Activated T-helper 17 cell treated with anti-CD3 and anti-CD28 coated beads, Interleukin-2, amount 50 U/mL, for 72 hours (primary cell): ENCODE results near the gene WBP4. TPM values are rescaled to one million over a fixed set of nuclear protein-coding genes. Genes with fewer than 3 reads are reported as not detected.
"Not testable (repeated sequence)": the region's sequence is repeated elsewhere in the genome, so short reads cannot be mapped to it uniquely, and the experiment has no call there.

Experiments used
- ATAC-seq: fragments of 150-1000 bp; cut with Tn5 transposase; replicated peaks from 2 replicates; pipeline ENCODE4 v1.10.0; 2021; ENCODE audit warnings: mild to moderate bottlenecking, moderate library complexity
- H3K27ac Mint-ChIP-seq: one replicate; pipeline ENCODE4 v1.8.0; 2022; ENCODE audit warnings: mixed read lengths
- H3K27me3 Mint-ChIP-seq: one replicate; pipeline ENCODE4 v1.8.0; 2022; ENCODE audit warnings: mixed read lengths
- H3K36me3 Mint-ChIP-seq: one replicate; pipeline ENCODE4 v1.8.0; 2022; ENCODE audit warnings: low read depth, mild to moderate bottlenecking, mixed read lengths
- H3K4me1 Mint-ChIP-seq: one replicate; pipeline ENCODE4 v1.8.0; 2022; ENCODE audit warnings: mixed read lengths
- H3K4me3 Mint-ChIP-seq: one replicate; pipeline ENCODE4 v1.8.0; 2022; ENCODE audit warnings: mild to moderate bottlenecking, mixed read lengths
- H3K9me3 Mint-ChIP-seq: one replicate; pipeline ENCODE4 v1.8.0; 2022; ENCODE audit warnings: mixed read lengths
- total RNA-seq, 2 donors: library from RNA; stranded (reverse); gene quantifications; one replicate each; pipeline ENCODE4 v1.2.3, GENCODE V29; 2022

Gene WBP4
- total RNA-seq, 2 donors from 2014 or later, result 9.7 to 10.6 TPM

DNA sequence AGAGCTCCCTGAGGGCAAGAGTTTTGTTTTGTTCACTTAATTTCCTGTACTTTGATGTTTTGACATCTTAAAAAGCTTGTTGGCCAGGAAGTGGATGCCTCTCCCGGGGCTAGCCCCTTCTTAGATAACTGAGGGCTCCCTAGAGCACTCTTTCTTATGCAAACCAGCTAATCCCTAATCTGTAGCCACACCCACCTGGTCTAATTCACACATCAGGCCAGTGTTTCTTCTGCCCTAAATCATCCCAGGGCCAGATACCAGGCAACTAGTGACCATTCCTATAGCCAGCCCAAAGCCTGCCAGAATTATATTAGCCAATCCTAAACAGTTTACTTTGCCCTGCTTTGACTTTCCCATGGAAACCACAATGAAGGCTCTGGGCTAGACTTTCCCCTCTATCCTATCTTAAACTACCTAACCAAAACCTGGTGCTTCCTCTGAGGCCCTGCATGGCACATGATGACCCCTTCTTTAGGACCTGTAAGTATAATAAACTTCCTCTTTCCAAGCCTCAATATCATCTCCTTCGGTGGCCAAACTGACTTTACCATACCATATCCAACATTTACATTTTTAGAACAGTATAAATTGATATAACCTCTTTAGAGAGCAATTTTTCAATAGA lies 24.8 kb downstream of the WBP4 start:
- H3K9me3 Mint-ChIP-seq, result no peaks in the 10 kb centered on the region
- H3K36me3 Mint-ChIP-seq, result peaks cover 21% of the 10 kb centered on the region
- H3K27ac Mint-ChIP-seq, result no peak overlapping the region
- H3K27me3 Mint-ChIP-seq, result no peaks in the 10 kb centered on the region
- peaks cover 3% of the 10 kb centered on the region for H3K4me1 Mint-ChIP-seq
- no peak overlapping the region for H3K4me3 Mint-ChIP-seq
- no peak for ATAC-seq

DNA sequence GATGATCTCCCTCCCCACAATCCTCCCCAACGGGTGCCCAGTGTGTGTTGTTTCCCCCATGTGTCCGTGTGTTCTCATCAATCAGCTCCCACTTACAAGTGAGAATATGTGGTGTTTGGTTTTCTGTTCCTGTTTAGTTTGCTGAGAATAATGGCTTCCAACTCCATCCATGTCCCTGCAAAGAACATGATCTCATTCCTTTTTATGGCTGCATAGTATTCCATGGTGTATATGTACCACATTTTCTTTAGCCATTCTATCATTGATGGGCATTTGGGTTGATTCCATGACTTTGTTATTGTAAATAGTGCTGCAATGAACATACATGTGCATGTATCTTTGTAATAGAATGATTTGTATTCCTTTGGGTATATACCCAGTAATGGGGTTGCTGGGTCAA lies 34.4 kb downstream of the WBP4 start:
- H3K27me3 Mint-ChIP-seq, H3K36me3 Mint-ChIP-seq, H3K27ac Mint-ChIP-seq, H3K4me1 Mint-ChIP-seq, H3K9me3 Mint-ChIP-seq, ATAC-seq, H3K4me3 Mint-ChIP-seq: not testable (repeated sequence)

DNA sequence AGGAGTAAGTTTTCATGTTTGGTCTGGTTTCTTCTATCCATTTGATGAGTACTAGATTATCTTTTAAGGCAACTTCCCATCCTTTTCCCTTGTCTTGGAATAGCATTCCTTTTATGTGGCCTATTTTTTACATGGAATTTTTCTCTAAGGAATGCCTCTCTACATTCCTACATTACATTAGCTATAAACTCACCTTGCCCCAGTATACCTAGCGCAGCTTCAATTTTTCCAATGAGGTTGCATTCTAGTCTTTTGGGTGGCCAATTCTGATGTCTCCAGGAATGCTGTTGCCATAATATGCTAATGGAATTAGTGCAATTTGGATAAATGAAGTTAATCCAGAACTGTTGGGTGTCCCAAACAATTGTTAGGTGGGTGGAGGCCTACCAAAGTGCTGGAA lies 37.5 kb downstream of the WBP4 start:
- H3K4me3 Mint-ChIP-seq, result no peak overlapping the region
- no peaks in the 10 kb centered on the region for H3K27me3 Mint-ChIP-seq
- H3K4me1 Mint-ChIP-seq, result no peaks in the 10 kb centered on the region
- ATAC-seq, result no peak
- no peaks in the 10 kb centered on the region for H3K36me3 Mint-ChIP-seq
- no peaks in the 10 kb centered on the region for H3K9me3 Mint-ChIP-seq
- H3K27ac Mint-ChIP-seq, result no peak overlapping the region

DNA sequence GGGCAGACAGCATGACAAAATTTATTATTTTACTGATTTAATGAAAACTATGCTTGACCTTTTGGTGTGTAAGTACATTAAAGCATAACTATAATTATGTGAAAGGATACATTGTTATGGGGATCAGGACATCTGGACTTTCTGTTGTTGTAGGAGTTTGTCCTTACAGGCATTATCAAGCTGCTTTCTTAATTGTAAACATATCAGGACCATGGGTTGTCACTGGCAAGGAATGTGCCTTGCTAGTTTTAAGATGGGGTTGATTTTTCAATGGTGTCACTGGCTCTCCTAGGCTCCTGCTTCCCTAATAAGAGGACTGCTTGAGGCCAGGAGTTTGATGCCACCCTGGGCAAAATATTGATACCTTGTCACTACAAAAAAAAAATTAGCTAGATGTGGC lies 38.7 kb downstream of the WBP4 start:
- Mint-ChIP-seq H3K9me3 (no peaks in the 10 kb centered on the region), H3K4me1 (no peaks in the 10 kb centered on the region), H3K27ac (no peak overlapping the region), H3K4me3 (no peak overlapping the region), H3K36me3 (no peaks in the 10 kb centered on the region), H3K27me3 (no peaks in the 10 kb centered on the region)
- ATAC-seq, result no peak

DNA sequence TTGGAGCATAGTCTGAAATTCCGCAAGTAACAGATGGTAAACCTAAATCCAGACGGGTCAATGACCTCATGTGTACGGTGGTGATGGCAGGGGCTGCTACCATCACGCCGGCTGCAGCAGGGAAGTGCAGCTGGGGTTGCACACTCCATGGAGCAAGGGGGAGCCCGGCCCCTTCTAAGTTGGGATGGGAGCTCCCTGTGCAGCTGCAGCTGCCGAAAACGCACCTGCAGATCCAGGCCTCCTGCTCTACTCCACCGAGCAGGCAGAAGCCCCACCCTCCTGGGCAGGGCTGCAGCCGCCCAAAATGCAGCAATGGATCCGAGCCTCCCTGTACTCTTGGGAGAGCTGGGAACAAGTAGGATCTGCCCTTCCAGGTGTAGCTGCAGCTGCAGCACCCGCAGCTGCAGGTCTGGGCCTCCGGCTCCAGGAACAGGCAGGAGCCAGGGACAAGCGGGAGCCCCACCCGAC lies 45.8 kb downstream of the WBP4 start:
- no peaks in the 10 kb centered on the region for H3K27me3 Mint-ChIP-seq
- no peaks in the 10 kb centered on the region for H3K36me3 Mint-ChIP-seq
- H3K9me3 Mint-ChIP-seq, result no peaks in the 10 kb centered on the region
- H3K27ac Mint-ChIP-seq, result no peak overlapping the region
- no peak overlapping the region for H3K4me3 Mint-ChIP-seq
- ATAC-seq, result no peak
- H3K4me1 Mint-ChIP-seq, result no peaks in the 10 kb centered on the region

DNA sequence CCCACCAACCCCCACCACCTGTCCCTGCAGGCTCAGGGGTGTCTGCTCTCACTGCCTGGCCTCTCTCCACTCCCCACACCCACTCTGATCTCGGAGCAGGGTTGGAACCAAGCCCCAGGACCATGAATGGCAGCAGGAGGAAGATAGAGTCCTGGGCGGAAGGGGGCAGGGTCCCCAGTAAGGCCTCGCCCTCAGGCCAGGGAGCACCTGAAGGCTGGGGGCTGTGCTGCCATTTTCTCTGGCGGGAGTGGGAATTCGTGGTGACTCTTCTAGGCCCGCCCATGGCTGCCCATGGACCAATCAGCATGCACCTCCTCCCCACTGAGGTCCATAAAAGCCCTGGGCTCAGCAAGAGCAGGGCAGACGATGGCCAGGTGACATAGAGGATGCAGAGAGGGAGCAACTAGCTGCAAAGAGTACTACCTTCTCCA lies 46.3 kb downstream of the WBP4 start:
- no peaks in the 10 kb centered on the region for H3K36me3 Mint-ChIP-seq
- no peak overlapping the region for H3K4me3 Mint-ChIP-seq
- ATAC-seq, result no peak
- no peak overlapping the region for H3K27ac Mint-ChIP-seq
- no peaks in the 10 kb centered on the region for H3K9me3 Mint-ChIP-seq
- no peaks in the 10 kb centered on the region for H3K4me1 Mint-ChIP-seq
- H3K27me3 Mint-ChIP-seq, result no peaks in the 10 kb centered on the region

DNA sequence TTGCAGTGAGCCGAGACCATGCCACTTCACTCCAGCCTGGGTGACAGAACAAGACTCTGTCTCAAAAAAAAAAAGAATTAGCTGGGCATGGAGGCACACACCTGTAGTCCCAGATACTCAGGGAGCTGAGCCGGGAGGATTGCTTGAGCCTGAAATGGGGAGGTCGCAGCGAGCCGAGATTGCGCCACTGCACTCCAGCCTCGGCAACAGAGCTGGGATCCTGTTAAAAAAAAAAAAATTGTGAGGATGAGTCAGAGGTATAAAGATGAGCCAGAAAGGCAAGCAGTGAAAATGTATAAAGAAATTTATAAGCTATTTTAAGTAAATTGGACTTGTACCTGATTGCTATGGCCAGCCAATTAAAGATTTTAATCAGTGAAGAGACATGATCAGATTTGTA lies 50.1 kb downstream of the WBP4 start:
- no peak for ATAC-seq
- H3K4me1 Mint-ChIP-seq, result no peaks in the 10 kb centered on the region
- no peaks in the 10 kb centered on the region for H3K36me3 Mint-ChIP-seq
- no peaks in the 10 kb centered on the region for H3K9me3 Mint-ChIP-seq
- no peak overlapping the region for H3K4me3 Mint-ChIP-seq
- no peak overlapping the region for H3K27ac Mint-ChIP-seq
- H3K27me3 Mint-ChIP-seq, result no peaks in the 10 kb centered on the region

DNA sequence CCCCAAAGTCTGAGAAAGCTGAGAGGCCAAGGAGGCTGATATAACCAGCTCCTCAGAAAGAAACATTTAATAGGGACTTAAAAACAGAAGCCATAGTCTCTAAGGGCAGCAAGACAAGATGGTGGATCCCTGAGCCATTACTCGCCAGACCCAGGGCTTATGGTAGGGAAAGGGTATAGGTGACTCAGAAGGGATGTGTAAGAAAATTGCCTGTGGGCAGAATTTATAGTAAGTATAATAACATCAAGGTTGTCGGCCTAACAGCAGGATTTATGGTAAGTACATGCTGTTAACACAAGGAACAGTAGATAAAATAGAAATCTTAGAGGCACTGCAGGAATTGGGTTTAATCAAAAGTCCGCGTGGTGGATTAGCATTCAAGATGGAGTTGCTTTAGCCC lies 56.6 kb downstream of the WBP4 start:
- Mint-ChIP-seq H3K27me3 (no peaks in the 10 kb centered on the region), H3K9me3 (no peaks in the 10 kb centered on the region), H3K27ac (no peak overlapping the region), H3K4me3 (no peak overlapping the region), H3K4me1 (no peaks in the 10 kb centered on the region), H3K36me3 (no peaks in the 10 kb centered on the region)
- ATAC-seq, result no peak

DNA sequence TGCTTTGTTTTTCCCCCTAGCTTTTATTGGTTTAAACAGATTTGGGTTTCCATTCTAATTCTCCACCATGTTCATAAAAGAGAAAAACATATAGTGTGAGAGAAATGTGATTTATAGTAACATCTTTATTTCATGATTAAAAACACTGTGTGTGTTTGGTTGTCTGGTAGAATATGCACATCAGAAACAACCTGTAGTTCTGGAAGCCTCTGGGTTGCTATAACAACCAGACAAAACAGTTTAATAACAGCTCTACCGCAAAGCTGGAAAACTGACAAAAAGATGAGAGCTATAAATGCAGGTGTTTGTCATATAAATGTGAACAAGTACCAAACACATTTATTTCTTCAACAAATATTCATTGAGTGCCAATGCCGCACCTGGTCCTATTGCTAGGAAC lies 61.5 kb downstream of the WBP4 start:
- H3K4me1 Mint-ChIP-seq, result no peaks in the 10 kb centered on the region
- no peaks in the 10 kb centered on the region for H3K27me3 Mint-ChIP-seq
- H3K9me3 Mint-ChIP-seq, result no peaks in the 10 kb centered on the region
- no peak overlapping the region for H3K4me3 Mint-ChIP-seq
- peaks cover 7% of the 10 kb centered on the region for H3K36me3 Mint-ChIP-seq
- no peak for ATAC-seq
- no peak overlapping the region for H3K27ac Mint-ChIP-seq

DNA sequence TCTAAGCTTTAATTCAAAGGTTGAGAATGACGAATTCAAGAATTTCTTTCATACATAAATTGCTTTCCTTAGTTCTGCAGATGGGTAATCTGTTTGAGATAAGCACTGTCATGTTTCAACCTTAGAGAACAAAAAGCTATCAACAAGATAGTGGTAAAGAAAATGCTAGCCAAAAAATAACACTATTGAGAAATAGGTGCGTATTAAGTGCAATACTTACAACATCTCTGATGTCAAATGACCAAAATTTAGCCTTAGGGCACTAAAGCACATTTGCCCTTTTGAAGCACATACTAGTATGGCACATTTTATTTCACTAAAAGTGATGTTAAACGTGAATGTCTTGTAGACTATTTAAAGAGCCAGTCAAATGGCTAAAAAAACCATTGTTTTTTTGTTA lies 66.4 kb downstream of the WBP4 start:
- no peak for ATAC-seq
- Mint-ChIP-seq H3K4me3 (no peak overlapping the region), H3K4me1 (peaks cover 13% of the 10 kb centered on the region), H3K9me3 (no peaks in the 10 kb centered on the region), H3K27ac (no peak overlapping the region), H3K36me3 (peaks cover 7% of the 10 kb centered on the region), H3K27me3 (no peaks in the 10 kb centered on the region)

DNA sequence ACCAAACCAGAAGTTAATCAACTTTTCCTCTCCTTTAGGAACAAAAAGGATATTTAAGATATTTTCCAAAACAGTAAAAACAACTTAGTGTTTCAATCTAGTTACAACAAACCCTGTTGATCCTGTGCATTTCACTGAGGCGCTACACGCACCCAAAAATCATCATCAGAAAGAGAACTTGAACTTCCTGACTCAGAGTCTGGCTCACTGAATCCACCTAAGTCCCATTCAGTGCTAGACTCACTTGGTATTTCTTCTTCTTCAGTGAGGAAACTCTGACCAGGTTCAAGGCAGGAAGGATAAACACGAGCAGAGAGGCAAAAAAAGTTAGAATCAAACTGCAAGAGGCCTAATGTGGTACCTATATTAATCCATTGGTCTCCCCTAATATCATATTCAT lies 69.0 kb downstream of the WBP4 start:
- peak; percentile 15 for ATAC-seq

DNA sequence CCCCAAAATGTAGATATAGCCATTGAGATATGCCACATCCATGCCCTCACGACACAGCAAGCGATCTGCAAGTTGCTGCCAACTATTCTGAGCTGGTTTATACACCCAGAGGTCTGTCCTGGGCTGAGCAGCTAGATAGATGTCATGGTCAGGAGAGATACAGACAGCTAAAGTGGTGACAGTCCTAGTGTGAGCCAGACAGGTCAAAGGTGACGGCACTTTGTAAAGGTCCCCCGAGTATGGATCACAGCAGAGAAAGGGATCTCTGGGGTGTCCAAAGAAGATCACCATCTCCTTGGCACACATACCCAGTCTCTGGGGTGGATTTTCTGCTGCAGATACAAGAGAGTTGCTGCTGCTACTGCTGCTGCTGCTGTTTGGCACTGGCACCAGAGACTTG lies 69.9 kb downstream of the WBP4 start:
- not testable (repeated sequence) for H3K27me3 Mint-ChIP-seq, H3K36me3 Mint-ChIP-seq, H3K9me3 Mint-ChIP-seq, ATAC-seq
- Mint-ChIP-seq H3K4me3 (peak overlapping the region; percentile 88), H3K4me1 (peaks cover 20% of the 10 kb centered on the region), H3K27ac (peak overlapping the region; percentile 75)

More for the DNA sequence above, 69.0 kb downstream of the WBP4 start:
- Mint-ChIP-seq H3K4me1 (peaks cover 20% of the 10 kb centered on the region), H3K4me3 (peak overlapping the region; percentile 88), H3K27ac (peak overlapping the region; percentile 75), H3K9me3 (no peaks in the 10 kb centered on the region), H3K27me3 (no peaks in the 10 kb centered on the region), H3K36me3 (peaks cover 7% of the 10 kb centered on the region)

DNA sequence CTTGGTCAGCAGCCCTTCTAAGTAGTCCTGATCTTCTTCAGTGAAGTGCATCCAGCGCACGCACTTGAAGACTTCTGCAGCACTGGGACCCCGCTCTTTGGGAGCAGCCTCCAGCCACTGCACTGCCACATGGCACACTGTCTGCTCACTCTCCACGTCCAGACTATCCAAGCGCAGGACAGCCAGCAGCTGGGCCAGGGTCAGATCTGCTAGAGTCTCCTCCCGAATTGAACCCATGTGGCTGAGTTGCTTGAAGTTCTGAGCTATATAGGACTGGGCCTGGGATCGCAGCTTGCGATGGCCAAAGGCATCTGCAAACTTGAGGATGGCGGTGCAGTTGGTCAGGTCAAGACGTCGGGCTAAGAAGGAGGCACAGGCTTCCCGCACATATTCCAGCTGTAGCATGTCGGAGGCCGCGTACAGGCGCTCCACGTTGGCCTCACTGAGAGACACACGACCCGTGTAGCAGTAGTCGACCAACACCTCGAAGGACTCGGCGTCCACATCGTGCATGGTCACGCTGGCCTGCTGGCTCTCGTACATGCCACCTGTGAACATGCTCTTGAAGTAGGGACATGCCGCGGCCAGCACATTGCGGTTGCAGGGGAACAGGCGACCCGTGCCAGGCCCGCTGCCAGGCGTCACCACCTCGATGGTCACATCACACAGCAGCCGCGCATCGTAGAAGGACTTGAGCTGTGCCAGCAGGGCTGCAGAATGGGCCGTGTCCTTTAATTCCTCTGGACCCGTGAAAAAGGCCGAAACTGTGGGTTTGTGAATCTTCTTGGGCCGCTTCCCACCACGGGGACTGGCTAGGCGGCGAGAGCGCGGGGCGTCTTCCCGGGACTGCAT lies 70.6 kb downstream of the WBP4 start:
- not testable (repeated sequence) for H3K27me3 Mint-ChIP-seq, H3K9me3 Mint-ChIP-seq, H3K36me3 Mint-ChIP-seq
- H3K4me1 Mint-ChIP-seq, result peaks cover 20% of the 10 kb centered on the region
- H3K27ac Mint-ChIP-seq, result peak overlapping the region; percentile 94
- peak overlapping the region; percentile 88 for H3K4me3 Mint-ChIP-seq
- peak; percentile 15 for ATAC-seq

DNA sequence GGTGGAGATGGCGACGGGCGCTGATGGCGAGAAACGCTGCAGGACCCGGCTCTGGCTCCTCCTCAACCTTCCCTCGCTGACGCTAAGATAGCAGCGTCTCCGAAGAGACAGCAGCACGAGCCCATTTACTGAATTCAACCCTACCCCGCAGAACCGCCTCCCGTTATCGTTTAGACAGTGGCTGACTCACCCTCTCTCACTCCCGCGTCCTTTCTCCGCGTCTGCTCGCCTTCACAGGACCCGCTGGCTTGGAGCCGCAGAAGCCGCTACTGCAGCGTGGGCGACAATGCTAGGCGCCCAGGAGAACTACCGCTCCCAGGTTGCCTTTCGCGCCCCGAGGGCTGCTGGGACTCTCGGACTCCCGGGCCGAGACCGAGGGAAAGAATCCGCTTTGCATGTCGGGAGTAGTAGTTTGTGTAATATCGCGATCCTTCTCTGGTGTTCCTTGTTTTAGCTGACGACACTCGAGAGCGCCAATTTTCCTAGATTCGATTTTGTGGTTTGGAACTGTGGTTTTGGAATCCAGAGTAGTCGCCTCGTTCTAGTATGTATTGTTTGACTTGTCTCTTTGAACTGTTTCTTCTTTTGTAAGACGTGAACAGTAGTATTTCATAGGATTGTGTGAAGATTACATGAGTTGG lies 71.3 kb downstream of the WBP4 start, which contains the start of gene KBTBD6:
Gene KBTBD6 (minus strand): TSS at position 291 of the 641 bp plus-strand sequence. CDS start 291 bp downstream, outside the sequence.
- H3K27ac Mint-ChIP-seq, result peak within 1 kb of the TSS; percentile 94
- peak; percentile 96 for ATAC-seq
- H3K4me1 Mint-ChIP-seq, result peaks cover 25% of the 10 kb centered on the region
- no peaks in the 10 kb centered on the region for H3K36me3 Mint-ChIP-seq
- H3K27me3 Mint-ChIP-seq, result no peaks in the 10 kb centered on the region
- H3K9me3 Mint-ChIP-seq, result no peaks in the 10 kb centered on the region
- peak within 1 kb of the TSS; percentile 88 for H3K4me3 Mint-ChIP-seq
